Vagina (tissue), 2 donors: ENCODE data around the gene LPP.

Experiments
- CTCF ChIP-seq, 3 experiments: fragments of 450-650 bp in 2 of 3; fragments of 200-600 bp in 1 of 3; sonication (generic) in 1 of 3; IDR thresholded peaks; one replicate each; pipeline ENCODE4 v1.5.1; 2017 to 2019; ENCODE audit warnings: antibody characterized with exemption in 3 of 3, mild to moderate bottlenecking in 2 of 3, moderate library complexity in 2 of 3
- POLR2A ChIP-seq, 2 donors: fragments of 450-650 bp; IDR thresholded peaks; one replicate each; pipeline ENCODE4 v1.6.1; 2017; ENCODE audit warnings: antibody characterized with exemption in 2 of 2, mild to moderate bottlenecking in 2 of 2, moderate library complexity in 2 of 2
- POLR2AphosphoS5 ChIP-seq, 2 donors: sonication (generic); formaldehyde crosslinking; IDR thresholded peaks; one replicate each; pipeline ENCODE4 v1.9.0; 2017; ENCODE audit warnings: antibody characterized with exemption in 2 of 2, mild to moderate bottlenecking in 2 of 2, low read depth in 1 of 2; ENCODE audit not compliant: insufficient read depth in 1 of 2

- TF ChIP-seq CTCF (IDR thresholded peaks at IDR 0.05) (no peak), POLR2AphosphoS5 (IDR thresholded peaks at IDR 0.05; ENCODE audit: insufficient read depth in 1 of 2, low read depth in 1 of 2) (no peak), POLR2A (IDR thresholded peaks at IDR 0.05) (no peak)
Measured at GRCh38 chr3:188826574-188826973, 672.6 kb downstream of the LPP start.
